GM23338 (cell line): Measurements from ENCODE around the gene APOBEC4.

Experiments
- CREB1 ChIP-seq: fragments of 250-450 bp; sonication (Bioruptor Pico); IDR thresholded peaks from 2 replicates; pipeline ENCODE4 v1.5.0; 2020; ENCODE audit warnings: low read depth, mild to moderate bottlenecking, moderate library complexity
- CTCF ChIP-seq, 2 experiments: fragments of 200-600 bp in 1 of 2; sonication (generic) in 1 of 2; conservative IDR thresholded peaks; 2 replicates each; pipeline versions ENCODE4 v1.5.1 to v1.6.1; 2016 to 2017; ENCODE audit warnings: antibody characterized with exemption in 2 of 2, low read depth in 2 of 2, mild to moderate bottlenecking in 2 of 2, moderate library complexity in 1 of 2
- ETS1 ChIP-seq: IDR thresholded peaks from 2 replicates; pipeline ENCODE4 v1.6.1; 2016; ENCODE audit warnings: antibody characterized with exemption
- EZH2 ChIP-seq: fragments of 200-600 bp; sonication (generic); IDR thresholded peaks from one replicate; pipeline ENCODE4 v1.8.0; 2017; ENCODE audit warnings: antibody characterized with exemption, mild to moderate bottlenecking, low read depth; ENCODE audit not compliant: unreplicated experiment
- EZH2phosphoT487 ChIP-seq: fragments of 200-600 bp; sonication (generic); IDR thresholded peaks from one replicate; pipeline ENCODE4 v1.8.1; 2018; ENCODE audit warnings: antibody characterized with exemption; ENCODE audit not compliant: unreplicated experiment
- JUNB ChIP-seq: IDR thresholded peaks from one replicate; pipeline ENCODE4 v1.6.1; 2016; ENCODE audit warnings: antibody characterized with exemption; ENCODE audit not compliant: unreplicated experiment
- NANOG ChIP-seq: IDR thresholded peaks from 2 replicates; pipeline ENCODE4 v1.6.1; 2016; ENCODE audit warnings: antibody characterized with exemption, borderline replicate concordance
- POLR2AphosphoS5 ChIP-seq: IDR thresholded peaks from 2 replicates; pipeline ENCODE4 v1.6.1; 2016; ENCODE audit warnings: antibody characterized with exemption, low read depth
- REST ChIP-seq: IDR thresholded peaks from one replicate; pipeline ENCODE4 v1.6.1; 2018; ENCODE audit warnings: antibody characterized with exemption; ENCODE audit not compliant: unreplicated experiment
- STAT1 ChIP-seq: IDR thresholded peaks from one replicate; pipeline ENCODE4 v1.6.1; 2016; ENCODE audit warnings: antibody characterized with exemption; ENCODE audit not compliant: unreplicated experiment
- ZNF114 ChIP-seq: fragments of 250-450 bp; sonication (Bioruptor Pico); IDR thresholded peaks from 2 replicates; pipeline ENCODE4 v1.5.0; 2020; ENCODE audit warnings: mild to moderate bottlenecking, moderate library complexity
- ZNF331 ChIP-seq: fragments of 250-450 bp; sonication (Bioruptor Pico); IDR thresholded peaks from 2 replicates; pipeline ENCODE4 v1.5.0; 2020; ENCODE audit warnings: low read depth, mild to moderate bottlenecking, moderate library complexity
- ZNF462 ChIP-seq: fragments of 250-450 bp; sonication (Bioruptor Pico); IDR thresholded peaks from 2 replicates; pipeline ENCODE4 v1.5.0; 2020; ENCODE audit warnings: mild to moderate bottlenecking, moderate library complexity

GRCh38 chr1:183675883-183676585, 22.9 kb upstream of the APOBEC4 start:
- TF ChIP-seq CTCF (conservative IDR thresholded peaks at IDR 0.05; ENCODE audit: low read depth in 2 of 2) = no peak
- no peak for TF ChIP-seq REST
- no peak for TF ChIP-seq POLR2AphosphoS5
- TF ChIP-seq EZH2phosphoT487 = no peak
- no peak for TF ChIP-seq JUNB
- no peak for TF ChIP-seq EZH2
- no peak for TF ChIP-seq CREB1 (CRISPR knock-in tag)
- no peak for TF ChIP-seq ZNF331 (CRISPR knock-in tag)
- TF ChIP-seq STAT1 = no peak
- no peak for TF ChIP-seq ETS1
- TF ChIP-seq ZNF114 = no peak
- TF ChIP-seq ZNF462 (CRISPR knock-in tag) = no peak
- no peak for TF ChIP-seq NANOG
